Subcutaneous adipose tissue (tissue), 4 donors: Measurements from ENCODE around the gene C1orf122. TPM values are rescaled to one million over a fixed set of nuclear protein-coding genes. Genes with fewer than 3 reads are reported as not detected.

Experiments
- total RNA-seq, 4 donors: library from RNA; depleted of rRNA; stranded (reverse); fragments of >200 nt; gene quantifications; one replicate each; pipeline ENCODE4 v1.1.0, GENCODE V29; 2016
- TF ChIP-seq, protein P1 (sequence below): fragments of 450-650 bp; IDR thresholded peaks from one replicate; pipeline ENCODE4 v1.5.1; 2016; ENCODE audit warnings: low read depth, mild to moderate bottlenecking, control low read depth, antibody characterized with exemption, moderate library complexity

C1orf122 gene
- 10 to 100 TPM; 41.9 to 74.2 (median 57.9) TPM for total RNA-seq

DNA sequence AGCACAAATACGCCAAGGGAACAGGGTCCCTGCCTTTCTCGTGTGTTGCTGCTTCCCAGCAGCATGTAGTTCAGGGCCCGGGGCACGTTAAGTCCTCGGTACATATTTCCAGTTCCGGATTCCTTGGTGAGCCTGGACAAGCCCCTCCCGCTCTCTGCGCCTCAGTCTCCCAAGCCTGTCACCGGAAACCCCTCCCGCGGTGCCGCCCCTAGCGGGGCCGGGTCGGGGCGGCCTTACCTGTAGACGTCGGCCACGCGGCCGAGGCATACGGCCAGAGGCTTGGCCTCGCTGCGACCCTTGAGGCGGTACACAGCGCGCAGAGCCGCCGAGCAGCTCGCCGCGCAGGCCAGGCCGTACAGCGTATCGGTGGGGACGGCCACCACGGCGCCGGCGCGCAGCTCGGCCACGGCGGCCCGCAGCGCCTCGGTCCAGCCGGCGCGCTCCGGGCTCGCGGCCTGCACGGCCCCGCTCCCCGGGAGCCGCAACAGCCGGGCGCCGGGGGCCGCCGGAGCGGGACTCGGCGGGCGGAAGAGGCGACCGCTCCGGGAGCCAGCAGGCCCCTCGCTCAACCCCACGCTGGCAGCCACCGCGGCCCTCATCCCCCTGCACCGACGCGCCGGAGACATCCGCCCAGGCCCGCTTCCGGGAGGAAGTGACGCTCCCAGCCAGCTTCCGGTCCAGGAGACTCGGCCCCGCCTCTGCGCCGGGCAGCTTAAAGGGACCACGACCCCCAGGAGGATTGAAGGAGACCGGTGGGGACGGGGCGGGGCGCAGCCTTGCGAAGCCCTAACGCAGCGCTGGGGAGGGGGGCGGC is at the start of gene C1orf122, which contains the start of gene YRDC:
Gene C1orf122 (plus strand): TSS at position 236 of the 814 bp plus-strand sequence. CDS start 615 bp downstream, outside the sequence.
Gene YRDC (minus strand): TSS at position 654 of the 814 bp plus-strand sequence. CDS start 28 bp downstream, at position 626.
- TF ChIP-seq, protein P1, sequence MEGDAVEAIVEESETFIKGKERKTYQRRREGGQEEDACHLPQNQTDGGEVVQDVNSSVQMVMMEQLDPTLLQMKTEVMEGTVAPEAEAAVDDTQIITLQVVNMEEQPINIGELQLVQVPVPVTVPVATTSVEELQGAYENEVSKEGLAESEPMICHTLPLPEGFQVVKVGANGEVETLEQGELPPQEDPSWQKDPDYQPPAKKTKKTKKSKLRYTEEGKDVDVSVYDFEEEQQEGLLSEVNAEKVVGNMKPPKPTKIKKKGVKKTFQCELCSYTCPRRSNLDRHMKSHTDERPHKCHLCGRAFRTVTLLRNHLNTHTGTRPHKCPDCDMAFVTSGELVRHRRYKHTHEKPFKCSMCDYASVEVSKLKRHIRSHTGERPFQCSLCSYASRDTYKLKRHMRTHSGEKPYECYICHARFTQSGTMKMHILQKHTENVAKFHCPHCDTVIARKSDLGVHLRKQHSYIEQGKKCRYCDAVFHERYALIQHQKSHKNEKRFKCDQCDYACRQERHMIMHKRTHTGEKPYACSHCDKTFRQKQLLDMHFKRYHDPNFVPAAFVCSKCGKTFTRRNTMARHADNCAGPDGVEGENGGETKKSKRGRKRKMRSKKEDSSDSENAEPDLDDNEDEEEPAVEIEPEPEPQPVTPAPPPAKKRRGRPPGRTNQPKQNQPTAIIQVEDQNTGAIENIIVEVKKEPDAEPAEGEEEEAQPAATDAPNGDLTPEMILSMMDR: no peak

DNA sequence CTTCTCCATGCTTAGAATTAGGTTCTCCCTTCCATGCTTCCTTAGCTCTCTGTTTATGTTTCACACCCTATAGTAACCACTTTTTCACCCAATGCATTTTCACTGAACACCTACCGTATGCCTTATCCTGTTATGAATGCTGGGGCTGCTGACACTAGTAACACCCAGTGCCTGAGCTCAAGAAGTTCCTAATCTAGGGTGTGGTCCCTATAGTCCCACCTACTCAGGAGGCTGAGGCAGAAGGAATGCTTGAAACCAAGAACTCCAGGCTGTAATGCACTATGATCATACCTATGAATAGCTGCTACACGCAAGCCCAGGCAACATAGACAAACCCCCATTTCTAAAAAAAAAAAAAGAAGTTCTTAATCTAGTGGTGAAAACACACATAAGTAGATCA is 48.1 kb upstream of the C1orf122 start:
- TF ChIP-seq, protein P1: no peak

DNA sequence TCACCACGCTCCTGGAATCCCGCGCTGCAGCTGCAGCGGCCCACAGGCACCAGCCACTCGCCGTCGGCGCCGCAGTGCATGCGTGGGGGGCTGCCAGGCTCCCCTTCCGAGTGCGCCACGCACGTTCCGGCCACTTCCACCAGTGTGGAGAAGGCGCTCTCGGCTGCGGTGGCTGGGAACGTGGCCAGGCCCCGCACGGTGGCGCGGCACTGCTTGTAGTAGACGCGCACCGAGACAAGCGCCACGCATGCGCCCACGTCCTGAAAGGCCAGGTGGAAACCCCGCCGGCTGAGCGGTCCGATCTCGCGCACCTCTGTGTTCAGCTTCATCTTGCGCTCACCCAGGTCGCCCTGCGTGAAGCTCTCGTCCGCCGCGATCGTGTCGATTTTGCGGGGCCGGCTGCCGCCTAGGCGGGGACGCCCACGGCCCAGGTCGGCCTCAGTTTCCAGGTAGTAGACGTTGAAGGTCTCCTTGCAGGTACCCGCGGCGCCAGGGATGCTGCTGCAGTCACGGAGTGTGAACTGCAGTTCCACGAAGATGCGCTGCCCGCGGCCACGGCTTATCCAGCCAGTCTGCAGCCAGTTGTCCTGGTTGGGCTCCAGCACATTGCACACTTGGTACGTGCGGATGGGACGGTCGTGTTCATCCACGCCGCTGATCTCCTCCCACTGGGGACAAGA is 46.0 kb upstream of the C1orf122 start:
- TF ChIP-seq, protein P1: no peak

DNA sequence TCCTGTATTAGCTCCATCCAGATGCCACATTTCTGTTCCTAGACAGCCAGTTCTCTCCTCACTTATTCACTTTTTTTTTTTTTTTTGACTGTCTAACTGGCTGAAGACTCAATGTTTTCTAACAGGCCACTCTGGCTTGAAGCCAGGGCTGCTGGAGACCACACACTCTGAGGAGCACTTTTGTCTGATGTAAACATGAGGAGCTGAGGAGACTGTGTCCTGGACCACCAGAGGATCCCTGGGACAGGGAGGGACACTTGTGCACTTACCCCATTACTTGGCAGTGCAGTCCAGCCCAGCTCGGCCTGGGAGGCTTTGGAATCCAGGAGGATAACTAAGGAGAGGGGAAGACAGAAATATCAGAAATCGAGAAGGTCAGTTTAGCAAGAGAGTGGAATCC is 45.1 kb upstream of the C1orf122 start:
- TF ChIP-seq, protein P1: no peak

DNA sequence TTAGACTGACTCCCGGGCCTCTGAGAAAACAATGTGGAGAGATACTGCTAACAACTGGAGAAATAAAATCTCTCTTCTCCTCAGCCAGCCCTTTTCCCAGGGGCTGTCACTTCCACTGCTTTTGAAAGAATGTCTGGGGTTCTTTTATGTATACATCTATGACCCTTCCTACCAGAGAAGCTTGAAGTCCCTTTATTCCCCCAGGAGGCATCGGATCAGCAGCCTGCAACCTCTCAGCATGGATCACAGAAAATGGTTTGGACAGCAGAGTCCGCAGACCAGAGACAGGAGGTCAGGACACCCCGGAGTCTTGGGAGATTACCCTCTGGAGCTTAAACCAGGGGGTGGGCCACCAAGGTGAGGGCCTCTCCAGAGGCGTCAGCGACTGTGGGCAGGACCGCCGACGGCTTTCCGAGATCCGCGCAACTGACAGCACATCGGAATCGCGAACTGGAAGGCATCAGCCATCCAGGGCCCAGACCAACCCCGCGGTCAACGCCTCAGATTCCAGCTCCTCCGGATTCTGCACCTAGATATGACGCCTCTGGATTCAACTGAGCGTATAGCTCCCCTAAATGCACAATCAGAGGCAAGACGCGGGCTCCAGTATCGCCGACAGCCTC is 43.7 kb upstream of the C1orf122 start:
- TF ChIP-seq, protein P1: no peak

DNA sequence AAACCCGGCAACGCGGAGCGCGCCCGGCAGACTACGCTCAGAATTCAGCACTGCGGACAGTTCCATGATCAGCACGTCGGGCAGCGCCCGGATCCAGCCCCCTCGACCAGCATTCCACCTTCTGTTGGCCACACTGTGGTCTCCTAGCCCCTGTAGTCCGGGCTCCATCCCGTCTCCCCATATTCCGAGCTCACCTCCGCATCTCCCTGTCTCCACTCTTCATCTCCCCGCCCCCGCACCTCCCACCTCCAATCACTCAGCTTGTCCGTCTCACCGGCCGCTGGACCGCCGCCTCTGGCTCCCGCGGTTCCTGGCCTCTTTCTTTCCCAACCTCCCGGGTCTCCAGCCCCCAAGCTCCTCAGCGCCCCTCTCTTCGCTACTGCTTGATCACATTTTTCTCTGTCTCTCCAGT is 43.2 kb upstream of the C1orf122 start:
- TF ChIP-seq, protein P1: no peak

DNA sequence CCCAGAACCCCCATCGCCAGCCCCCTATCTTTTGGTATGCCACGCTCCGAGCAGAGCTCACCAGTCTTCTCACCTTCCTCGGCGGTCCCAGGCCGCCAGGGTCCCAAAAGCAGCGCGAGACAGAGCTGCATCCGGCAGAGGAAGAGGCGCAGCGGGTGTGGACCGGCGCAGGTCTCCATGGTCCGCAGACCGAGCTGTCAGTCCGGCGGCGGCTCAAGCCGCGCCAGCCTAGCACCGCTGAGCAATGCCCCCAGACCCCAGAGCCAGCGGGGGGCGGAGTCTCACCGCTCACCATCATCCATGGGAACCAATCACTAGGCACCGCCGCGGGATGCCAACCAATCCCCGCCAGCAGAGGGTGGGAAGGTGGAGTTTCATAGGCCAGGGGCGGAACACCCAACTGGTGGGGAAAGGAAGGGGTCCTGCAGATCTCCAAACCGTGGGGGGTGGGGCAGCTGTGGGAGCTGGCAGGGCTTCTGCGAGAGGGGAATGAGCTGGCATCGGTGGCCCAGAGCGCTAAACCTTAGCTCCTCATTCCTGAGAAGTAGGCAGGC is 42.6 kb upstream of the C1orf122 start, which contains the start of gene EPHA10:
Gene EPHA10 (minus strand): TSS at position 233 of the 554 bp plus-strand sequence. CDS start 54 bp downstream, at position 179.
- TF ChIP-seq, protein P1: no peak
